GM13976 (cell line): ENCODE data around the gene LMOD1.
"Not testable (repeated sequence)": the region's sequence is repeated elsewhere in the genome, so short reads cannot be mapped to it uniquely, and the experiment has no call there.

Experiments used
- DNase-seq: peaks from one replicate; pipeline ENCODE4 v3.0.0; 2012; ENCODE audit warnings: low spot score
- CTCF ChIP-seq: IDR thresholded peaks from 2 replicates; pipeline ENCODE4 v1.5.1; 2012; ENCODE audit warnings: borderline replicate concordance, mild to moderate bottlenecking; ENCODE audit not compliant: insufficient read depth; ENCODE audit errors: extremely low read depth, missing control alignments, control extremely low read depth
- in situ Hi-C: fragments of 300-500 bp; cut with MboI; formaldehyde crosslinking; loops from one replicate; pipeline ENCODE4 v1.12.0; 2022; ENCODE audit warnings: low sequenced_read_pairs, mixed read lengths, inconsistent platforms; ENCODE audit not compliant: unreplicated experiment

The LMOD1 gene

GRCh38 chr1:201905234-201905890 is 41.0 kb downstream of the LMOD1 start:
- no peak for DNase-seq
- in situ Hi-C loops: no loop called here
- no peak for TF ChIP-seq CTCF

- no peak for TF ChIP-seq CTCF
- in situ Hi-C loops: no loop called here
- no peak for DNase-seq
Observed at GRCh38 chr1:201904579-201904978, 41.8 kb downstream of the LMOD1 start.

DNA sequence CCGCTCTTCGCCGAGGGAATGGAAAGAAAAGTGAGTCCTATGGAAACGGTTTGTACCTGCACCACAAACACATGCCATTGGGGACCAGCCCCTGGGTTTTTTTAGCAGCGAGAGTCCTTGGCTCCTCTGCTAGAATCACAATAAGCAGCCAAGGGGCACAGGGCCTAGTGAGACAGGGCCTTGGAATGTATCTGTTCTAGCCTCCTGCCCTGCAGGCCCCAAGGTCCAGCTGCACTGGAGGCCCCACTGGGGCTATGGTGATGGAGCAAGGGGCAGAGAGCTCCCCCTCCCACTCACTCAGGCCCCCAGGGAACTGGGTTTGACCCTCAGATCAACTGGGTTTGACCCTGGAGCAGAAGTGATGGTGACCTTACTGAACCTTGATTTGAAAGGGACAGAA is 43.2 kb downstream of the LMOD1 start:
- in situ Hi-C loops: no loop called here

GRCh38 chr1:201902198-201902597 is 44.1 kb downstream of the LMOD1 start:
- in situ Hi-C loops: no loop called here
- DNase-seq: no peak
- no peak for TF ChIP-seq CTCF

More for the DNA sequence above, 43.2 kb downstream of the LMOD1 start:
- DNase-seq: no peak
- TF ChIP-seq CTCF: no peak

- DNase-seq, in situ Hi-C loops: not testable (repeated sequence)
Observed at GRCh38 chr1:201901036-201901435, 45.3 kb downstream of the LMOD1 start.

DNA sequence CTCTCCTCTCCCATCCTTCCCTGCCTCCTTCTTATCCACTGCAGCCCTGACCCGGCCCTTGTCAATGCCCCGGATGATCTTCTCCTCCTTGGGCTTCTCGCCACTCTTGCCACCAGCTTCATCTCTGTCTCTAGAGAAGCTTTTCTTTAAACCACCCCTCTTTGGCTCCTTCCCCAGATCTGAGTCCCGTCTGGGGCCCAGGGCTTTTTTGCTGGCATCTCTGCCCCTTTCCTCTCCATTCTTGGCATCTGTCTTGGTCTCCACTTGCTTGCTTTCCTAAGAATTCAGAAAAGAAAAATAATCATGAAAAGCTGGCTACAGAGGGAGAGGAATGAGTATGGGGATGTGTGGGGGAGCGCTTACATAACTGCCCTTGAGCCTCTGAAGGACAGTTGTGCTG is 45.9 kb downstream of the LMOD1 start:
- DNase-seq: no peak
- in situ Hi-C loops: no loop called here
- TF ChIP-seq CTCF: no peak

DNA sequence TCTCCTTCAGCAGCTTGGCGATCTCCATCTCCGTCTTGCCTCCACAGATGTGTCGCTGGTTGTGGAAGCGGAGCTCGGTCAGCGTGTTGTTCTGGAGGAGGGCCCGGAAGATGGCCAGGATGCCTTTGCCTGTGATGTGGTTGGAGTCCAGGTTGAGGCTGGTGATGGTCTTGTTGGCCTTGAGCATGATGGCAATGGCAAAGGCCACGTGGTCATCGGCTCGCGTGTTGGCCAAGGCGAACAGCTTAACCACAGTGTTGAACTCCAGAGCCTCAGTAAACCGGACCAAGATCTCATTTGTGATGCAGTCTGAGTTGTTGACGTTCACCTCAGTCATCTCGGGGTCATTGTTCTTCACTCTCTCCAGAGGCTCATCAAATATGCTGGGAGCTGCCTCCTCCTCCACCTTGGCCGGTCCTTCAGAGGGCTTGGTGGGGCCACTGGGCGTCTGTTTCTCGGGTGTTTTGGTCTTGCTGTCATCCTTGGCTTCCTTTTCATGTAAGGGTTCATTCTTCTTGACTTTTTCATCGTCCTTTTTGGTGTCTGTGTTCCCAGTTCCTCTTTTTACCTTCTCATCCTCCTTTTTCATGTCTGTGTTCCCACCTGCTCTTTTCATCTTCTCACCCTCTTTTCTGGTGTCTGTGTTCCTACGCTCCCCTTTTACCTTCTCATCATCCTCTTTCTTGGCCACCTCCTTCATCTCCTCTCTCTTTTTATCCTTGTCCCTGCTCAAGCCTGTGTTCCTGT is 46.5 kb downstream of the LMOD1 start:
- TF ChIP-seq CTCF: no peak
- in situ Hi-C loops: loop anchor here (5.0 to 25.0 kb wide), 2 partner anchors 72 to 212 kb away; partner anchors contain the start of gene GPR37L1
- no peak for DNase-seq
